CD14-positive monocyte (primary cell): ENCODE results near the gene SLC39A1. TPM values are rescaled to one million over a fixed set of nuclear protein-coding genes. Genes with fewer than 3 reads are reported as not detected.

Source experiments
- DNase-seq, 3 donors: peaks; one replicate each; pipeline ENCODE4 v3.0.0-alpha.2; 2011 to 2022
- H2AFZ ChIP-seq: 2 replicates; pipeline ENCODE4 v1.6.0; 2012; ENCODE audit warnings: mild to moderate bottlenecking, low read depth, low read length, inconsistent platforms; ENCODE audit not compliant: insufficient read depth, poor library complexity, severe bottlenecking
- H3K27ac ChIP-seq, 2 donors: 1 replicate in 1 of 2; 2 replicates in 1 of 2; pipeline ENCODE4 v1.5.1; 2012 to 2013; ENCODE audit warnings: low read length in 2 of 2, control low read depth in 1 of 2, inconsistent platforms in 1 of 2, low read depth in 1 of 2, mild to moderate bottlenecking in 1 of 2
- H3K27me3 ChIP-seq, 2 donors: one replicate each; pipeline versions ENCODE4 v1.6.0 to v1.6.1; 2011 to 2013; ENCODE audit warnings: low read length in 2 of 2; ENCODE audit not compliant: control insufficient read depth in 2 of 2, insufficient read depth in 2 of 2
- H3K36me3 ChIP-seq, 2 donors: replicated peaks in 1 of 2; 1 replicate in 1 of 2; 2 replicates in 1 of 2; pipeline versions ENCODE4 v1.5.1 to v1.6.1; 2012 to 2013; ENCODE audit warnings: low read length in 2 of 2, control low read depth in 1 of 2, inconsistent platforms in 1 of 2, mild to moderate bottlenecking in 1 of 2; ENCODE audit not compliant: insufficient read depth in 2 of 2, control insufficient read depth in 1 of 2
- H3K4me1 ChIP-seq, 2 donors: 1 replicate in 1 of 2; 2 replicates in 1 of 2; pipeline versions ENCODE4 v1.5.1 to v1.6.1; 2012 to 2013; ENCODE audit warnings: low read length in 2 of 2, control low read depth in 1 of 2, inconsistent platforms in 1 of 2, mild to moderate bottlenecking in 1 of 2, moderate library complexity in 1 of 2; ENCODE audit not compliant: insufficient read depth in 2 of 2, control insufficient read depth in 1 of 2
- H3K4me2 ChIP-seq: replicated peaks from 2 replicates; pipeline ENCODE3; 2012; ENCODE audit warnings: low read length, moderate library complexity, mild to moderate bottlenecking; ENCODE audit not compliant: poor library complexity, severe bottlenecking; ENCODE audit errors: extremely low read depth
- H3K4me3 ChIP-seq, 3 experiments: fragments of 200-600 bp in 1 of 3; sonication (generic) in 1 of 3; replicated peaks in 1 of 3; 1 replicate in 2 of 3; 2 replicates in 1 of 3; pipeline ENCODE4 v1.5.1; 2011 to 2013; ENCODE audit warnings: low read length in 3 of 3, mild to moderate bottlenecking in 3 of 3, control low read depth in 2 of 3, low read depth in 2 of 3, inconsistent platforms in 1 of 3, moderate library complexity in 1 of 3
- H3K79me2 ChIP-seq: 2 replicates; pipeline ENCODE4 v1.6.0; 2012; ENCODE audit warnings: mild to moderate bottlenecking, control low read depth, inconsistent platforms, low read length, moderate library complexity; ENCODE audit not compliant: insufficient read depth
- H3K9ac ChIP-seq: 2 replicates; pipeline ENCODE4 v1.6.0; 2017; ENCODE audit warnings: low read length, mild to moderate bottlenecking; ENCODE audit not compliant: insufficient read depth, poor library complexity, severe bottlenecking
- H3K9me3 ChIP-seq, 2 donors: replicated peaks in 1 of 2; 1 replicate in 1 of 2; 2 replicates in 1 of 2; pipeline versions ENCODE4 v1.5.1 to v1.6.1; 2012 to 2013; ENCODE audit warnings: low read length in 2 of 2, control low read depth in 1 of 2; ENCODE audit not compliant: control insufficient read depth in 1 of 2, insufficient read depth in 1 of 2
- H4K20me1 ChIP-seq: 2 replicates; pipeline ENCODE4 v1.6.0; 2012; ENCODE audit warnings: mild to moderate bottlenecking, low read length, control low read depth, moderate library complexity; ENCODE audit not compliant: insufficient read depth
- H3K27ac Mint-ChIP-seq, 7 donors: one replicate each; pipeline ENCODE4 v1.8.0; 2020; ENCODE audit warnings: mild to moderate bottlenecking in 7 of 7, mixed read lengths in 7 of 7, moderate library complexity in 6 of 7, inconsistent platforms in 2 of 7
- H3K27me3 Mint-ChIP-seq, 3 donors: one replicate each; pipeline ENCODE4 v1.8.0; 2021 to 2022; ENCODE audit warnings: low read depth in 3 of 3, mild to moderate bottlenecking in 3 of 3, mixed read lengths in 3 of 3, moderate library complexity in 3 of 3, inconsistent platforms in 1 of 3
- H3K36me3 Mint-ChIP-seq, 2 donors: one replicate each; pipeline ENCODE4 v1.8.0; 2020; ENCODE audit warnings: mixed read lengths in 2 of 2, inconsistent platforms in 1 of 2, mild to moderate bottlenecking in 1 of 2
- H3K4me1 Mint-ChIP-seq: one replicate; pipeline ENCODE4 v1.8.0; 2020; ENCODE audit warnings: mild to moderate bottlenecking, mixed read lengths
- H3K4me3 Mint-ChIP-seq, 2 donors: one replicate each; pipeline ENCODE4 v1.8.0; 2020; ENCODE audit warnings: mild to moderate bottlenecking in 2 of 2, mixed read lengths in 2 of 2, moderate library complexity in 1 of 2
- H3K9me3 Mint-ChIP-seq, 7 donors: one replicate each; pipeline ENCODE4 v1.8.0; 2020 to 2022; ENCODE audit warnings: mixed read lengths in 7 of 7, mild to moderate bottlenecking in 6 of 7, moderate library complexity in 6 of 7, inconsistent platforms in 2 of 7
- WGBS: methylation state at CpG from one replicate; pipeline ENCODE4 v1.1.5; 2013; ENCODE audit warnings: missing lambda C conversion rate; ENCODE audit not compliant: insufficient coverage; 5-methylcytosine and 5-hydroxymethylcytosine counted together
- intact Hi-C, 2 donors: fragments of 100-400 bp; cut with micrococcal nuclease; formaldehyde crosslinking; loops; one replicate each; pipeline versions ENCODE4 v1.15.0 to v1.15.1; 2023
- polyA plus RNA-seq, 3 donors: library from polyadenylated mRNA; depleted of rRNA in 1 of 3; unstranded in 2 of 3; stranded (reverse) in 1 of 3; fragments of 300-500 nt in 2 of 3; fragments of >200 nt in 1 of 3; fragmentation: Illumina TruSeq in 2 of 3; gene quantifications; 1 replicate in 2 of 3; 2 replicates in 1 of 3; pipeline ENCODE4 v1.2.3, GENCODE V29; 2012 to 2021
- TF ChIP-seq, protein P1 (sequence below): fragments of 200-600 bp; IDR thresholded peaks from one replicate; pipeline ENCODE4 v1.8.0; 2022; ENCODE audit warnings: antibody characterized with exemption, mild to moderate bottlenecking

SLC39A1 gene
- polyA plus RNA-seq, 3 donors = 37.6 to 83.1 (median 82.1) TPM

DNA sequence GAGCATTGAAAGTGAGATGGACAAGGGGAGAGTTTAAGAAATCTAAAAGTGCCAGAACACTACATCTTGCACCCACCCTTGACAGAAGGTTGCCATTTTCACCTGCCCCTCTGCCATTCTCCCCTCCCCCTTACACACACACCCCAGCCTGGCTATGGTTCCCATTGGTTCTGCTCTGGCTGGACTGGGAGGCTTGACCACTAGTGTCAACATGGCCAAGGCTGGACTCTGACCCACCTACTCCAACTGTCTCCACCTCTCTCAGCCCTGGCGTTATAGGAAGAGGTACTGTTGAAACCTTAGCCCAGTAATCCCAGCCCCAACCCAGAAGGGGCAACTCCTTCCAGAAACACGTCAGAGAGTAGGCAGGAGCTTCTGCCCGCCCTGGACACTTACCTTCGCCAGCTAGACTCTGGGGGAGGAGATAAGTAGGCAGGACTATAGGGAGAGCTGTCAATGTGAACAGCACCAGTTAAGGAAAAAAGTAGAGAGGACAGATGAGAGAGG lies 9.4 kb downstream of the SLC39A1 start:
- no peak overlapping the region for H3K9ac ChIP-seq
- no peak overlapping the region for H3K4me3 Mint-ChIP-seq
- H3K4me2 ChIP-seq = no peak overlapping the region
- intact Hi-C loops = no loop called here
- no peak for DNase-seq
- H3K36me3 Mint-ChIP-seq = peaks cover 52 to 62% of the 10 kb centered on the region in 2 donors
- H3K4me1 Mint-ChIP-seq = peaks cover 33% of the 10 kb centered on the region
- peaks cover 57 to 61% of the 10 kb centered on the region in 2 donors for H3K36me3 ChIP-seq
- peak overlapping the region in 4 of 7 donors; percentile 27 to 43 (median 36) for H3K27ac Mint-ChIP-seq
- peaks cover 0 to 2% (median 1%) of the 10 kb centered on the region in 3 donors for H3K27me3 Mint-ChIP-seq
- peak overlapping the region in 1 of 2 donors; percentile 1 for H3K27ac ChIP-seq
- no peak overlapping the region for H3K4me3 ChIP-seq
- WGBS = no CpG with 5 or more reads among the region's 4 CpGs
- TF ChIP-seq, protein P1, sequence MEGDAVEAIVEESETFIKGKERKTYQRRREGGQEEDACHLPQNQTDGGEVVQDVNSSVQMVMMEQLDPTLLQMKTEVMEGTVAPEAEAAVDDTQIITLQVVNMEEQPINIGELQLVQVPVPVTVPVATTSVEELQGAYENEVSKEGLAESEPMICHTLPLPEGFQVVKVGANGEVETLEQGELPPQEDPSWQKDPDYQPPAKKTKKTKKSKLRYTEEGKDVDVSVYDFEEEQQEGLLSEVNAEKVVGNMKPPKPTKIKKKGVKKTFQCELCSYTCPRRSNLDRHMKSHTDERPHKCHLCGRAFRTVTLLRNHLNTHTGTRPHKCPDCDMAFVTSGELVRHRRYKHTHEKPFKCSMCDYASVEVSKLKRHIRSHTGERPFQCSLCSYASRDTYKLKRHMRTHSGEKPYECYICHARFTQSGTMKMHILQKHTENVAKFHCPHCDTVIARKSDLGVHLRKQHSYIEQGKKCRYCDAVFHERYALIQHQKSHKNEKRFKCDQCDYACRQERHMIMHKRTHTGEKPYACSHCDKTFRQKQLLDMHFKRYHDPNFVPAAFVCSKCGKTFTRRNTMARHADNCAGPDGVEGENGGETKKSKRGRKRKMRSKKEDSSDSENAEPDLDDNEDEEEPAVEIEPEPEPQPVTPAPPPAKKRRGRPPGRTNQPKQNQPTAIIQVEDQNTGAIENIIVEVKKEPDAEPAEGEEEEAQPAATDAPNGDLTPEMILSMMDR = no peak
- no peak overlapping the region for H2AFZ ChIP-seq
- no peaks in the 10 kb centered on the region for H3K9me3 ChIP-seq
- H3K79me2 ChIP-seq = peaks cover 71% of the 10 kb centered on the region
- peaks cover 0 to 4% (median 0%) of the 10 kb centered on the region in 7 donors for H3K9me3 Mint-ChIP-seq
- H4K20me1 ChIP-seq = peaks cover 69% of the 10 kb centered on the region
- H3K4me1 ChIP-seq = peaks cover 20 to 26% of the 10 kb centered on the region in 2 donors
- no peaks in the 10 kb centered on the region for H3K27me3 ChIP-seq

DNA sequence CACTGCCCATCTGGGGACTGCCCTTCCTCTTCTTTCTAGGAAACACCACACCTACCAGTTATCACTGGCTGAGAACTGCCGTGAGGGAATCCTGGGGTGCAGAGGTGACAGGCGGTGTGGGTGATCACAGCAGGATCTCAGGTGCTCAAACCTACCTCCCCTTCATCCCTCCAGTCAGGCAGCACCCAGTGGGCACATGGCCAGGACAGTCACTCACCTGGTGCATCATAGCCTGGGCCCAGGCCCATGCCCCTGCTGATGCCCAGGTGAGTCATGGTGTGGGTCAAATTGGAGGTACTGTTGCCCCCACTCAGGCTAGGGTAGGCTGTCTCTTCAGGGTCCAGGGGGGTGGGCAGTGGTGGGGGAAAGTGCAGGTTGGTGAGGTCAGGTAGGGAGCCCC lies 11.5 kb downstream of the SLC39A1 start:
- Mint-ChIP-seq H3K36me3 (peaks cover 65 to 76% of the 10 kb centered on the region in 2 donors), H3K4me3 (no peak overlapping the region), H3K9me3 (no peaks in the 10 kb centered on the region), H3K27me3 (peaks cover 0 to 2% (median 1%) of the 10 kb centered on the region in 3 donors), H3K27ac (peak overlapping the region in 2 of 7 donors; percentile 44 to 69), H3K4me1 (peaks cover 41% of the 10 kb centered on the region)
- no peak for DNase-seq
- intact Hi-C loops = no loop called here
- TF ChIP-seq, protein P1 = no peak
- Histone ChIP-seq H3K9ac (no peak overlapping the region), H3K79me2 (peaks cover 62% of the 10 kb centered on the region), H3K9me3 (no peaks in the 10 kb centered on the region), H3K4me1 (peaks cover 29 to 32% of the 10 kb centered on the region in 2 donors), H3K4me3 (no peak overlapping the region), H3K27ac (no peak overlapping the region), H3K4me2 (no peak overlapping the region), H3K27me3 (no peaks in the 10 kb centered on the region), H4K20me1 (peaks cover 56% of the 10 kb centered on the region), H2AFZ (no peak overlapping the region), H3K36me3 (peaks cover 70 to 75% of the 10 kb centered on the region in 2 donors)
- 100% methylated on average over 2 of the region's 2 CpGs for WGBS
